Smooth muscle cell (in vitro differentiated cells): Measurements from ENCODE around the gene TMEM59. TPM values are rescaled to one million over a fixed set of nuclear protein-coding genes. Genes with fewer than 3 reads are reported as not detected.
"Not testable (repeated sequence)": the region's sequence is repeated elsewhere in the genome, so short reads cannot be mapped to it uniquely, and the experiment has no call there.

ENCODE experiments used
- DNase-seq: peaks from one replicate; lab custom pipeline; 2025; ENCODE audit not compliant: unreplicated experiment; lab: John Stamatoyannopoulos, UW
- H2AFZ ChIP-seq: fragments of 200-600 bp; sonication (generic); 2 replicates; pipeline ENCODE4 v1.6.0; 2016; ENCODE audit warnings: antibody characterized with exemption, low read depth, mild to moderate bottlenecking
- H3F3A ChIP-seq: fragments of 200-600 bp; sonication (generic); 2 replicates; pipeline ENCODE4 v1.6.0; 2017; ENCODE audit warnings: antibody characterized with exemption, low read depth
- H3K27ac ChIP-seq: fragments of 200-600 bp; sonication (generic); 2 replicates; pipeline ENCODE4 v1.5.1; 2016; ENCODE audit warnings: low read depth, mild to moderate bottlenecking
- H3K27me3 ChIP-seq: fragments of 200-600 bp; sonication (generic); 2 replicates; pipeline ENCODE4 v1.6.1; 2016; ENCODE audit warnings: low read depth, mild to moderate bottlenecking
- H3K36me3 ChIP-seq: fragments of 200-600 bp; sonication (generic); 2 replicates; pipeline ENCODE4 v1.5.1; 2016; ENCODE audit warnings: low read depth
- H3K4me1 ChIP-seq: fragments of 200-600 bp; sonication (generic); 2 replicates; pipeline ENCODE4 v1.5.1; 2016; ENCODE audit warnings: low read depth
- H3K4me2 ChIP-seq: fragments of 200-600 bp; sonication (generic); 2 replicates; pipeline ENCODE4 v1.6.0; 2016; ENCODE audit warnings: mild to moderate bottlenecking
- H3K4me3 ChIP-seq: fragments of 200-600 bp; sonication (generic); 2 replicates; pipeline ENCODE4 v1.5.1; 2016; ENCODE audit warnings: mild to moderate bottlenecking
- H3K79me2 ChIP-seq: fragments of 200-600 bp; sonication (generic); 2 replicates; pipeline ENCODE4 v1.6.0; 2016; ENCODE audit warnings: low read depth, mild to moderate bottlenecking
- H3K9ac ChIP-seq: fragments of 200-600 bp; sonication (generic); 2 replicates; pipeline ENCODE4 v1.6.0; 2016; ENCODE audit warnings: low read depth
- H3K9me3 ChIP-seq: fragments of 200-600 bp; sonication (generic); replicated peaks from 2 replicates; pipeline ENCODE4 v1.5.1; 2016; ENCODE audit warnings: low read depth
- H4K20me1 ChIP-seq: fragments of 200-600 bp; sonication (generic); 2 replicates; pipeline ENCODE4 v1.6.0; 2016; ENCODE audit warnings: low read depth
- WGBS: methylation state at CpG from one replicate; pipeline ENCODE4 v1.1.7; 2016; ENCODE audit warnings: low lambda C conversion rate; 5-methylcytosine and 5-hydroxymethylcytosine counted together
- polyA plus RNA-seq: library from polyadenylated mRNA; unstranded; fragments of >200 nt; fragmentation: Nextera tagmentation; extraction: Ambion mirVana; gene quantifications from 2 replicates; pipeline ENCODE4 v1.2.1, GENCODE V29; 2016
- total RNA-seq: library from RNA; depleted of rRNA; stranded (reverse); fragments of >200 nt; gene quantifications from 2 replicates; pipeline ENCODE4 v1.2.3, GENCODE V29; 2014
- TF ChIP-seq, protein P1 (sequence below): fragments of 200-600 bp; sonication (generic); IDR thresholded peaks from 2 replicates; pipeline ENCODE4 v1.5.1; 2017; ENCODE audit warnings: borderline replicate concordance, mild to moderate bottlenecking, antibody characterized with exemption; ENCODE audit not compliant: insufficient read depth, poor library complexity, severe bottlenecking

TMEM59 gene
- total and polyA plus RNA-seq, 2 experiments from 2014 or later = 402 to 444 TPM

DNA sequence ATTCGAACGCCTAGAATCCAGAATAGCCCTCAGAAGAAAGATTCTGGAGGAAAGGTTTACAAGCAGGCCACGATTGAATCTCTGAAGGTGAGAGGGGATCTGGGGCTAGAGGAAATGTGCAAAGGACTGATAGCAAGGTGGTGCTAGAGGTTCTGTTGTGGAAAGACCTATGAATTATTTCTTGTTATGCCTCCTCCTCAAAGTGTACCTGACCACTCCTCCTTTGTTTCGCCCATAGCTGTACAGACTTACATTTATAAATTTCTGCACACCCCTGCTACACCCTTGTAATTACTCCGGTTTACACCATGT lies 1.4 kb upstream of the TMEM59 start:
- no peak overlapping the region for H3K27ac ChIP-seq
- H3K36me3 ChIP-seq = no peaks in the 10 kb centered on the region
- no peaks in the 10 kb centered on the region for H3K9me3 ChIP-seq
- peak overlapping the region; percentile 64 for H2AFZ ChIP-seq
- H3K4me1 ChIP-seq = peaks cover 13% of the 10 kb centered on the region
- H3F3A ChIP-seq = peaks cover 4% of the 10 kb centered on the region
- peak overlapping the region; percentile 77 for H3K4me3 ChIP-seq
- peaks cover 22% of the 10 kb centered on the region for H4K20me1 ChIP-seq
- TF ChIP-seq, protein P1, sequence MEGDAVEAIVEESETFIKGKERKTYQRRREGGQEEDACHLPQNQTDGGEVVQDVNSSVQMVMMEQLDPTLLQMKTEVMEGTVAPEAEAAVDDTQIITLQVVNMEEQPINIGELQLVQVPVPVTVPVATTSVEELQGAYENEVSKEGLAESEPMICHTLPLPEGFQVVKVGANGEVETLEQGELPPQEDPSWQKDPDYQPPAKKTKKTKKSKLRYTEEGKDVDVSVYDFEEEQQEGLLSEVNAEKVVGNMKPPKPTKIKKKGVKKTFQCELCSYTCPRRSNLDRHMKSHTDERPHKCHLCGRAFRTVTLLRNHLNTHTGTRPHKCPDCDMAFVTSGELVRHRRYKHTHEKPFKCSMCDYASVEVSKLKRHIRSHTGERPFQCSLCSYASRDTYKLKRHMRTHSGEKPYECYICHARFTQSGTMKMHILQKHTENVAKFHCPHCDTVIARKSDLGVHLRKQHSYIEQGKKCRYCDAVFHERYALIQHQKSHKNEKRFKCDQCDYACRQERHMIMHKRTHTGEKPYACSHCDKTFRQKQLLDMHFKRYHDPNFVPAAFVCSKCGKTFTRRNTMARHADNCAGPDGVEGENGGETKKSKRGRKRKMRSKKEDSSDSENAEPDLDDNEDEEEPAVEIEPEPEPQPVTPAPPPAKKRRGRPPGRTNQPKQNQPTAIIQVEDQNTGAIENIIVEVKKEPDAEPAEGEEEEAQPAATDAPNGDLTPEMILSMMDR = no peak
- H3K4me2 ChIP-seq = peak overlapping the region; percentile 84
- H3K27me3 ChIP-seq = no peaks in the 10 kb centered on the region
- H3K9ac ChIP-seq = peak overlapping the region; percentile 95
- no peak for DNase-seq
- 76% methylated on average over 5 of the region's 5 CpGs for WGBS
- peaks cover 27% of the 10 kb centered on the region for H3K79me2 ChIP-seq

- Histone ChIP-seq H3K27ac (peak overlapping the region; percentile 91), H3K4me1 (peaks cover 13% of the 10 kb centered on the region), H3K4me3 (peak overlapping the region; percentile 77), H4K20me1 (peaks cover 27% of the 10 kb centered on the region), H3K4me2 (peak overlapping the region; percentile 84), H3K27me3 (no peaks in the 10 kb centered on the region), H3K79me2 (peaks cover 32% of the 10 kb centered on the region), H3K9me3 (no peaks in the 10 kb centered on the region), H3F3A (peaks cover 4% of the 10 kb centered on the region), H2AFZ (peak overlapping the region; percentile 64), H3K9ac (peak overlapping the region; percentile 95), H3K36me3 (no peaks in the 10 kb centered on the region)
- TF ChIP-seq, protein P1 = no peak
- DNase-seq = no peak
- 23% methylated on average over 21 of the region's 21 CpGs for WGBS
These were observed 887 bp upstream of the TMEM59 start for GRCh38 chr1:54053745-54054437.

GRCh38 chr1:54052431-54052933 lies 522 bp downstream of the TMEM59 start:
- Histone ChIP-seq H3K9me3 (no peaks in the 10 kb centered on the region), H2AFZ (peak overlapping the region; percentile 57), H3K79me2 (peaks cover 46% of the 10 kb centered on the region), H3K27ac (peak overlapping the region; percentile 91), H4K20me1 (peaks cover 41% of the 10 kb centered on the region), H3K27me3 (no peaks in the 10 kb centered on the region), H3K4me2 (peak overlapping the region; percentile 84), H3K4me1 (peaks cover 13% of the 10 kb centered on the region), H3K36me3 (no peaks in the 10 kb centered on the region), H3F3A (peaks cover 4% of the 10 kb centered on the region), H3K9ac (peak overlapping the region; percentile 95), H3K4me3 (peak overlapping the region; percentile 77)
- TF ChIP-seq, protein P1 = no peak
- DNase-seq = no peak
- WGBS = 1% methylated on average over 23 of the region's 23 CpGs

DNA sequence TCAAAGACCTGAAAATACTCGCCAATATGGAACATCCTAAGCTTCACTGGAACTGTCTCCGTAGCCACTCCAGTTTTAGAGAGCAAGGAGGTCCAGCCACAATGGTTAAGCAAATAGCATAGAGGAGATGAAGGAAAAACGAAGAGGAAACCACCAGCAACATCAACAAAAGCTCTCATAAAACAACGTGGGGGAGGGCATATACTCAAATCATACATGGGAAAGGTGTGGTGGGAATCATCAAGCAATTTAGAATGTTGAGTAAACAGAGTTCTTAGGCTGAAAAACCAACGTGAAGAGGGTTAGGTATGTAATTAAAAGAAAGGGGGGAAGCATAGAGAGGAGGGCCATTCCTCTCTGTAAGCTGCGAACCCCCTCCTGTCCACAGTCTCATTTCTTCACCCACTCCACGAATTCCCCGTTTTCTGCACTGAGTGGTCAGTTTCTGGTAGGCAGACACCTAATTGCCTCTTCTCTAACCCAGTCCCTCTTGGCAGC lies 1.0 kb downstream of the TMEM59 start:
- no peaks in the 10 kb centered on the region for H3K9me3 ChIP-seq
- H3K27ac ChIP-seq = peak overlapping the region; percentile 91
- H3K27me3 ChIP-seq = no peaks in the 10 kb centered on the region
- H3K4me2 ChIP-seq = peak overlapping the region; percentile 84
- H3K36me3 ChIP-seq = no peaks in the 10 kb centered on the region
- TF ChIP-seq, protein P1 = no peak
- 8% methylated on average over 8 of the region's 8 CpGs for WGBS
- H2AFZ ChIP-seq = peak overlapping the region; percentile 57
- peaks cover 46% of the 10 kb centered on the region for H4K20me1 ChIP-seq
- peaks cover 13% of the 10 kb centered on the region for H3K4me1 ChIP-seq
- DNase-seq = no peak
- peaks cover 4% of the 10 kb centered on the region for H3F3A ChIP-seq
- peak overlapping the region; percentile 95 for H3K9ac ChIP-seq
- H3K79me2 ChIP-seq = peaks cover 50% of the 10 kb centered on the region
- H3K4me3 ChIP-seq = peak overlapping the region; percentile 77

GRCh38 chr1:54050435-54050834 lies 2.6 kb downstream of the TMEM59 start:
- peaks cover 13% of the 10 kb centered on the region for H3K4me1 ChIP-seq
- H3K4me3 ChIP-seq, H3K9me3 ChIP-seq, H3K27me3 ChIP-seq, H3K36me3 ChIP-seq, H3F3A ChIP-seq, H3K4me2 ChIP-seq, H3K27ac ChIP-seq, H2AFZ ChIP-seq, H3K9ac ChIP-seq, DNase-seq: not testable (repeated sequence)
- H4K20me1 ChIP-seq = peaks cover 61% of the 10 kb centered on the region
- H3K79me2 ChIP-seq = peaks cover 65% of the 10 kb centered on the region
- WGBS = 98% methylated on average over 9 of the region's 12 CpGs
